Esophagus muscularis mucosa (tissue), 4 donors: Measurements from ENCODE around the gene HSF4. TPM values are rescaled to one million over a fixed set of nuclear protein-coding genes. Genes with fewer than 3 reads are reported as not detected.

Source experiments
- DNase-seq: peaks from one replicate; pipeline ENCODE4 v3.0.0-alpha.2; 2017; ENCODE audit errors: extremely low spot score
- H3K27ac ChIP-seq, 4 donors: fragments of 200-600 bp; sonication (generic); replicated peaks in 1 of 4; 1 replicate in 3 of 4; 2 replicates in 1 of 4; pipeline ENCODE4 v1.5.1; 2016 to 2019; ENCODE audit warnings: mild to moderate bottlenecking in 1 of 4
- H3K27me3 ChIP-seq, 4 donors: fragments of 200-600 bp; sonication (generic); one replicate each; pipeline versions ENCODE4 v1.5.1 to v1.6.0; 2016 to 2019
- H3K36me3 ChIP-seq, 4 donors: fragments of 200-600 bp; sonication (generic); one replicate each; pipeline ENCODE4 v1.5.1; 2016 to 2019
- H3K4me1 ChIP-seq, 4 donors: fragments of 200-600 bp; sonication (generic); one replicate each; pipeline ENCODE4 v1.5.1; 2016 to 2019
- H3K4me3 ChIP-seq, 4 donors: fragments of 200-600 bp; sonication (generic); 1 replicate in 2 of 4; 2 replicates in 2 of 4; pipeline ENCODE4 v1.5.1; 2016 to 2019; ENCODE audit warnings: mild to moderate bottlenecking in 4 of 4, moderate library complexity in 1 of 4
- H3K9me3 ChIP-seq, 4 donors: fragments of 200-600 bp; sonication (generic); 1 replicate in 3 of 4; 2 replicates in 1 of 4; pipeline ENCODE4 v1.5.1; 2016 to 2019
- CTCF ChIP-seq, 3 experiments: fragments of 200-600 bp in 2 of 3; fragments of 450-650 bp in 1 of 3; sonication (generic) in 2 of 3; IDR thresholded peaks; one replicate each; pipeline ENCODE4 v1.5.1; 2017 to 2019; ENCODE audit warnings: antibody characterized with exemption in 3 of 3, mild to moderate bottlenecking in 2 of 3, moderate library complexity in 1 of 3
- EP300 ChIP-seq: sonication (generic); formaldehyde crosslinking; IDR thresholded peaks from one replicate; pipeline ENCODE4 v1.6.1; 2017; ENCODE audit warnings: antibody characterized with exemption
- POLR2A ChIP-seq: fragments of 450-650 bp; IDR thresholded peaks from one replicate; pipeline ENCODE4 v1.6.1; 2017; ENCODE audit warnings: antibody characterized with exemption, moderate library complexity, mild to moderate bottlenecking, low read depth
- POLR2AphosphoS5 ChIP-seq, 2 donors: sonication (generic); formaldehyde crosslinking; IDR thresholded peaks; one replicate each; pipeline ENCODE4 v1.6.1; 2017; ENCODE audit warnings: antibody characterized with exemption in 2 of 2
- WGBS: methylation state at CpG from one replicate; pipeline ENCODE4 v1.1.5; 2018; 5-methylcytosine and 5-hydroxymethylcytosine counted together
- intact Hi-C: fragments of 100-400 bp; cut with DNase I; formaldehyde crosslinking; loops from one replicate; pipeline ENCODE4 v1.15.1; 2023
- total RNA-seq, 4 donors: library from RNA; depleted of rRNA; stranded (reverse); fragments of >200 nt; gene quantifications; one replicate each; pipeline versions ENCODE4 v1.1.0 to v1.2.1, GENCODE V29; 2016

Gene HSF4
- total RNA-seq, 4 donors from 2014 or later = 27.3 to 61.9 (median 41.1) TPM

GRCh38 chr16:67170168-67170948 is 5.8 kb downstream of the HSF4 start, which contains the start of gene NOL3:
Gene NOL3, plus strand, starts transcription at chr16:67170538.
- intact Hi-C loops = no loop called here
- H3K27ac ChIP-seq = peak within 1 kb of the TSS; percentile 89 to 97 (median 95)
- H3K36me3 ChIP-seq = peaks cover 0 to 16% (median 9%) of the 10 kb centered on the region in 4 donors
- peaks cover 53 to 100% (median 89%) of the 10 kb centered on the region in 4 donors for H3K4me1 ChIP-seq
- peak within 1 kb of the TSS; percentile 58 to 64 (median 60) for H3K4me3 ChIP-seq
- no peaks in the 10 kb centered on the region for H3K9me3 ChIP-seq
- TF ChIP-seq EP300 (no peak), POLR2A (peak; percentile 30), CTCF (IDR thresholded peaks at IDR 0.05) (no peak), POLR2AphosphoS5 (IDR thresholded peaks at IDR 0.05) (peak; percentile 43 to 80)
- peaks cover 0 to 8% (median 0%) of the 10 kb centered on the region in 4 donors for H3K27me3 ChIP-seq
- WGBS = 2% methylated on average over 19 of the region's 50 CpGs
- peak; percentile 97 for DNase-seq

- DNase-seq = no peak
- intact Hi-C loops = no loop called here
- TF ChIP-seq POLR2AphosphoS5 (IDR thresholded peaks at IDR 0.05) (no peak), CTCF (IDR thresholded peaks at IDR 0.05) (peak in 1 of 3 experiments; percentile 3)
- peaks cover 0 to 16% (median 14%) of the 10 kb centered on the region in 4 donors for H3K36me3 ChIP-seq
- 41% methylated on average over 14 of the region's 14 CpGs for WGBS
- H3K9me3 ChIP-seq = no peaks in the 10 kb centered on the region
- H3K4me3 ChIP-seq = peak overlapping the region; percentile 58 to 64 (median 60)
- H3K27ac ChIP-seq = peak overlapping the region; percentile 89 to 97 (median 95)
- peaks cover 49 to 98% (median 85%) of the 10 kb centered on the region in 4 donors for H3K4me1 ChIP-seq
- peaks cover 0 to under 1% (median 0%) of the 10 kb centered on the region in 4 donors for H3K27me3 ChIP-seq
Observed at GRCh38 chr16:67170949-67171649, 6.6 kb downstream of the HSF4 start.

GRCh38 chr16:67173323-67173722 is 8.8 kb downstream of the HSF4 start:
- intact Hi-C loops = no loop called here
- peak overlapping the region; percentile 89 to 97 (median 95) for H3K27ac ChIP-seq
- 95% methylated on average over 1 of the region's 1 CpG for WGBS
- TF ChIP-seq POLR2AphosphoS5 (IDR thresholded peaks at IDR 0.05) = no peak
- no peak for TF ChIP-seq EP300
- TF ChIP-seq CTCF (IDR thresholded peaks at IDR 0.05) = no peak
- no peaks in the 10 kb centered on the region for H3K9me3 ChIP-seq
- H3K36me3 ChIP-seq = peaks cover 0 to 16% (median 9%) of the 10 kb centered on the region in 4 donors
- H3K27me3 ChIP-seq = no peaks in the 10 kb centered on the region
- no peak for DNase-seq
- peak overlapping the region; percentile 56 to 66 (median 57) for H3K4me3 ChIP-seq
- peaks cover 56 to 96% (median 85%) of the 10 kb centered on the region in 4 donors for H3K4me1 ChIP-seq

GRCh38 chr16:67173808-67174705 is 9.5 kb downstream of the HSF4 start:
- intact Hi-C loops = no loop called here

More at GRCh38 chr16:67173808-67174705, 9.5 kb downstream of the HSF4 start:
- peak; percentile 38 to 45 (median 42) for TF ChIP-seq CTCF (IDR thresholded peaks at IDR 0.05)
- peak; percentile 55 for TF ChIP-seq EP300
- TF ChIP-seq POLR2AphosphoS5 (IDR thresholded peaks at IDR 0.05) = peak; percentile 81 to 94
- TF ChIP-seq POLR2A = peak; percentile 39
- peak overlapping the region; percentile 56 to 66 (median 57) for H3K4me3 ChIP-seq
- peak; percentile 94 for DNase-seq
- H3K36me3 ChIP-seq = peaks cover 0 to 16% (median 9%) of the 10 kb centered on the region in 4 donors
- H3K27ac ChIP-seq = peak overlapping the region; percentile 89 to 97 (median 95)
- H3K9me3 ChIP-seq = no peaks in the 10 kb centered on the region
- H3K27me3 ChIP-seq = no peaks in the 10 kb centered on the region
- 3% methylated on average over 45 of the region's 71 CpGs for WGBS
- H3K4me1 ChIP-seq = peaks cover 57 to 96% (median 85%) of the 10 kb centered on the region in 4 donors
